GM19328 (cell line): ENCODE data around the gene RHBDD3.
A peak's percentile ranks its signal among the peaks of the same experiment; 100 is the strongest.

Source experiments
- ATAC-seq: cut with Tn5 transposase; IDR thresholded peaks from one replicate; pipeline ENCODE4 v1.9.1; 2021; ENCODE audit warnings: mild to moderate bottlenecking, moderate library complexity; ENCODE audit not compliant: unreplicated experiment

The RHBDD3 gene

DNA sequence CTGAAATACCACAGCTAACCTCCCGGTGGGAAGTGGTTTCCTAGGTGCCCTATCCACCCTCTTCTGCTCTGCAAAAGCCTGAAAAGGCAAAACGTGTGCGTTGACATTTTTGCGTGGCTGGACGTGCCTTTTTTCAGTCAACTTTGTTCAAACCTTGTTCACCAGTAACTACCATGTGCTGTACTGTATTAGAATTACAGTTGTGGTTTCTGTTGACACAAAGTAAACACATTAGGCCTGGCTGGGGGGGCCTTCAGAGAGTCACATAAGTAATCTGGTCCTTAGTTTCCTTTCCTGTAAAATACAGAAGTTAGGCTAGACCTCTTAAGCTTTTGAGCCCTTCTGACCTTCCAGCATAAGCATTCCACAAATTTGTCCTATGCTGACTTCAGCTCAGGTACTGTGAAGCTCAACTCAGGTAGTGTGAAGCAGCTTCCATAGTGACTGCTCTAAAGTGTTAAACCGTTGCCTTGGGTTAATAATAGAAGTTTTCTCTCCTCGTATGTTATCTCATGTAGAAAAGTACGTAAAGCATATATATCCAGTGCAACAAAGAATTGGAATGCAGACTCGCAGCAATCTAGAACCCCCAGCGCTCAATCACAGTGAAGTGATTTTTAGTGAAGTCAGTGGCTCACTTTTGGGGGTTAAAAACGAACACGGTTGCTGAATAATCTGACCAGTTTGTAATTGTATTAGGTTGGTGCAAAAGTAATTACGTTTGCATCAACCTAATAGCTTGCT lies 2.1 kb upstream of the RHBDD3 start:
- ATAC-seq, result no peak

GRCh38 chr22:29269230-29269604 lies 1.4 kb upstream of the RHBDD3 start:
- ATAC-seq, result no peak

GRCh38 chr22:29268511-29269229 lies 889 bp upstream of the RHBDD3 start:
- ATAC-seq, result peak; percentile 26

GRCh38 chr22:29267462-29267857 lies 321 bp downstream of the RHBDD3 start:
- no peak for ATAC-seq

GRCh38 chr22:29266564-29267461 lies 968 bp downstream of the RHBDD3 start:
- no peak for ATAC-seq

GRCh38 chr22:29265929-29266328 lies 1.9 kb downstream of the RHBDD3 start:
- no peak for ATAC-seq

DNA sequence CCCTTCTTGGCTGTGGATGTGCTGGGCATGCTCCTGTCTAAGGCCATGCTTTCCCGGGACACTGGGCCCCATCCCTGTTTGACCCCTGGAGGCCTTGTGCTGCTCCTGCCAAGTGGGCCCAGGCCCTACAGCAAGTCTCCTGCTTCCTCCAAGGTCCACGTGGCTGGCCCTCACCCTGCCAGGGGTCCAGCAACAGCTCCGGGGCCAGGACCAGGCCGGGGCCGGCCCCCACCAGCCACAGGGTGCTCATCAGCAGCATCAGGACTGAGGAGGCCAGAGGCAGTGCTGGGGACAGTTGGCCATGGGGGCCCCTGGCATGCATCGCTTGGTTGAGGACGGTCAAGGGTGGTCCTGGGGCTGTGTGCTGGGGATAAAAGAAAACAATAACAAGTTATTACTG lies 2.5 kb downstream of the RHBDD3 start:
- ATAC-seq, result no peak

DNA sequence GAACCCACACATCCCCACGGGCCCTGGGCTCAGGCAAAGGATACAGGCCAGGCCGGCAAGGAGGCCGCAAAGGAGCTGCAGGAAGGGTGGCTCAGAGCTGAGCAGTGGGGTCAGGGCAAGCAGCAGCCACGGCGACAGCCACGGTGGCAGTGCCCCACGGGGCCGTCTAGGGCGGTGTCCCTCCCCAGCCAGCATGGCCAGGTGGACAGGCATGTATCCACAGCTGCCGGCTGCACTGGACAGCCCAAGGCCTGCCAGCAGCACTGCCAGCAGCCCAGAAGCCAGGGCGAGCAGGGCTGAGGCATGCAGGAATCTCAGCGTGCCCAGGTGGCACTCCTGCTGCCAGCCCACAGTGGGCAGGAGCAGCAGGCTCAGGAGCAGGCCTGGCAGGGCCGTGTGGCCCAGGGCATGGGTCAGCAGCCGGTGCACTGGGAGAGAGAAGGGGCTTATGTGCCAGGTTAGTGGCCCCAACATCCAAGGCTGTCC lies 3.9 kb downstream of the RHBDD3 start:
- ATAC-seq, result no peak

DNA sequence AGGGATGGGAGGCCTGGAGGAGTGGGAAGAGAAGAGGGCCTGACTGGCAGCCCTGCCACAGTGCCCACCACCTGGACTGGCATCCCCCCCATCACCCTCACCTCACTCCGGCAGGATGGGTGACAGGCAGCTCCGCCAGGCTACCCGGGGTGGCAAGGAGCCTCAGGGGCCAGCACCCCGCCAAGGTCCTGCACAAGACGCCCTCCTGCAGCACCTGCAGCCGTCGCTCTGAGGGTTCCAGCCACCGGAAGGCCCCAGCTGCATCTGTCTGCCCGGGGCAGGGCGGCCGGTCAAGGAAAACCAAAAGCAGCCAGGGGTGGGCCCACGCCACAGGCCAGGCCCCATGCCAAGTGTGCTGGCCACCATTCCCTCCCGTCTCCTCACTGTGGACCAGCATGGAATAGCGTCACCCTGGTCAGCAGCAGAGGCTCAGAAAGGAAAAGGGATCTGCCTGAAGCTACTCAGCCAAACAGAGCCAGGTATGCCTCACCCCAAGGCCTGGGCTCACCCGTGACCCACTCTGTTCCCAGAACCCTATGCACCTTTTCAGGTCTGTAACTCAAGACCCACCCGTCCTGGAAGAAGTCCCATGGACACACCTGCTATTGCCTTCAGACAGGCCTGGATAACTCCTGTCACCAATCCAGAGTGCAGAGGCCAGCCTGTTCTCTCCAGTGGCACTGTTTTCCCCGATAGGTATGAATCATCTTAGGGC lies 7.0 kb downstream of the RHBDD3 start:
- ATAC-seq, result no peak

GRCh38 chr22:29260031-29260560 lies 7.7 kb downstream of the RHBDD3 start:
- no peak for ATAC-seq

DNA sequence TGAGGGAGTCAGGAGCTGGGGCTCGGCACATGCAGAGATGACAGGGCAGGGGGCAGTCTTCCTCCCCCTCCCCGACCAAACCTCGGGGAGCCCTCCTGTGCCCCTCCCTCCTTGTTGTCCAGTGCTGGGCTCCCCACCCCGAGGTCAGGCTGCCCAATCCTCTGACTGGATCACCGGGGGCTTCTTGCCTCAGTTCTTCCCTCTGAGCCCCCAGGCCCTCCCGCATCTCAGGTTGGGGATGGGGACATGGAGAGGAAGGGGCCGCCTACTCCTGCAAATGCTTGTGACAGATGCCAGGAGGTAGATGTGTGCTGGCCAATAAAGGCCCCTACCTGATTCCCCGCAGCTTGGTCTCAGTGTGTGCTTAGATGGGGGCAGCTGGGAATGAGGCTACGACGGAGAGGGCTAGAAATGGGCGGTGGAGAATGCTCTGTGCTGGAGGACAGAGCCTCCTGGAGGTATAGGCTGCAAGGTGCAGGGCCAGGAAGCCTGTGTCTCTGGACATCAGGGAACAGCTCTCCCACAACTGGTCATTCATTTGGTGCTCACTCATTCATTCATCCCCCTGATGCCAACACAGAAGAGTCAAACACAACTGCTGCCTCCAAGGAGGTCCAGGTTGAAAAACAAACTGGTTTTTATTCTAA lies 8.4 kb downstream of the RHBDD3 start:
- ATAC-seq, result no peak

- no peak for ATAC-seq
These were observed 9.2 kb downstream of the RHBDD3 start for GRCh38 chr22:29258407-29259252.

- ATAC-seq, result no peak
These were observed 10.0 kb downstream of the RHBDD3 start for GRCh38 chr22:29257751-29258181.

DNA sequence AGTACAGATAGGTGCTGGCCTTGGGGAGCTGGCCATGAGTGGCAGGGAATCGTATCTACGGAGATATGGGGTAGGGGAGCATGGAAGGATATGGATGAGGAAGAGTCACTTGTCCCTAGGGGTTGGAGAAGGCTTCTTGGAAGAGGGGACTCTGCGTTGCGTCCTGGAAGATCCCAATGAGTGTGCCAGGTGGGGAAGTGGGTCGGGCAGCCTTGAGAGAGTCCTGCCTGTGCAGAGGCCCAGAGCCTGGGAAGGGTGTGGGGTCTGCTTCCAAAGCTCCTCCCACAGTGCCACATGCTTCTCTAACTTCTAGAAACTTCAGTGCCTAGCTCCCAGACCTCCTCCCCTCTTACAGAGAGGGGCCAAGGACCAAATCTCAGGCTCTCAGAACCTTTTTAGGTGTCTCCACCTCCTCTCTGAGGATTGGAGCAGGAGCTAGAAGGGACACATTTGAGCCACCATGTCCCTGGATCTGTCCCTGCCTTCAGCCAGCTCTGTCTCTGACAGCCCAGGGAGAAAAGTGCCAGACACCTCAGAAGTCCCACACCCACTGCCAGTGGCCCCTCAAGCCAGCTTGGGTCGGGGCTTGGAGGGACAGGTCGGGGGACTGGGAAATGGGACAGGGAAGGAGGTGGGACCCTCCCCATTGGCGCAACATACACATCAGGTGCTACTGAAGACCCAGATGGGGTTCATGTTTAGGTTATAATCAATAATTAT lies 11.0 kb downstream of the RHBDD3 start:
- no peak for ATAC-seq

DNA sequence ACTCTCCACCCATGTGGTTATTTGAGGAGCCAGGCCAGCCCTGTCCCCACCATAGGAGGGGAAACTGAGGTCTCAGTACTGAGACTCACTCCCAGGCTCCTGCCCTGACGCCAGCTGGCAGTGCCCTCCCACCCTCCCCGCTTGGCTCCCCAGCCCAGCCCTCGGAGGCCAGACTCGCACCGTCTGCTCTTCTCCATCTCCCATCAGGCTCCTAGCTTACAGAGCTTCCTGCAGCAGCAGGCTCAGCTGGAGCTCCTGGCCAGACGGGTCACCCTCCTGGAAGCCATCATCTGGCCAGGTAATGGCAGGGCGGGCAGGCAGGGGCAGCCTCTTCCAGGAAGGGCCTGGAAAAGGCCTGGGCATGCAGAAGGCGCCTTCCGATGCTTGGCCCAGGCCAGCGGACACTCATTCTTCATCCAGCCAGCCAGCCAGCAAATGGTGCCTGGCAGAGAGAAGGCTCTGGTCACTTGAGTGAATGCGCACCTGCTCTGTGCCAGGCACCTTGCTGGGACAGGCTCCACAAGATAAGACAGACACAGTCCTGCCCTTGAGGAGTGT lies 12.6 kb downstream of the RHBDD3 start:
- ATAC-seq, result no peak

DNA sequence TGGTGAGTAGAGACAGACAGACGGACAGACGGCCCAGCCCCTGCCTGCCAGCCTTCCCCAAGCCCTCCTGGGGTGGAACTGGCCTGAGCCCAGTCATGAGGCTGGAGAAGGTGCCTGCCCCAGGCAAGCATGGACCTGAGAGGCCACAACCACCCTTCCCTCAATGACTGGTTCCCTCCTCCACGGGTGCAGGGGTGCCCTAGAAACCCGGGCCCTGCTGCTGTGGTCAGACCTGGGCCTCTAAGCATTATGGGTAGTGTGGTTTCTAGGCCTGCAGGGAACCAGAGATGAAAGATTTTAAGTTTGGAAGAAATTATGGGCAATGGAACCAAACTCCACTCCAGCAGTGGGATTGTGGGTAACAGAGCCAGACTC lies 13.5 kb downstream of the RHBDD3 start:
- no peak for ATAC-seq

GRCh38 chr22:29253561-29254285 lies 14.1 kb downstream of the RHBDD3 start:
- no peak for ATAC-seq
